ENCODE results near the gene IL34. TPM values are rescaled to one million over a fixed set of nuclear protein-coding genes. Genes with fewer than 3 reads are reported as not detected.

The IL34 gene
- polyA plus RNA-seq, 1 donor (not counting 4 experiments of a cell fraction or from before 2014, with no cell fraction given), result 0.08 TPM

DNA sequence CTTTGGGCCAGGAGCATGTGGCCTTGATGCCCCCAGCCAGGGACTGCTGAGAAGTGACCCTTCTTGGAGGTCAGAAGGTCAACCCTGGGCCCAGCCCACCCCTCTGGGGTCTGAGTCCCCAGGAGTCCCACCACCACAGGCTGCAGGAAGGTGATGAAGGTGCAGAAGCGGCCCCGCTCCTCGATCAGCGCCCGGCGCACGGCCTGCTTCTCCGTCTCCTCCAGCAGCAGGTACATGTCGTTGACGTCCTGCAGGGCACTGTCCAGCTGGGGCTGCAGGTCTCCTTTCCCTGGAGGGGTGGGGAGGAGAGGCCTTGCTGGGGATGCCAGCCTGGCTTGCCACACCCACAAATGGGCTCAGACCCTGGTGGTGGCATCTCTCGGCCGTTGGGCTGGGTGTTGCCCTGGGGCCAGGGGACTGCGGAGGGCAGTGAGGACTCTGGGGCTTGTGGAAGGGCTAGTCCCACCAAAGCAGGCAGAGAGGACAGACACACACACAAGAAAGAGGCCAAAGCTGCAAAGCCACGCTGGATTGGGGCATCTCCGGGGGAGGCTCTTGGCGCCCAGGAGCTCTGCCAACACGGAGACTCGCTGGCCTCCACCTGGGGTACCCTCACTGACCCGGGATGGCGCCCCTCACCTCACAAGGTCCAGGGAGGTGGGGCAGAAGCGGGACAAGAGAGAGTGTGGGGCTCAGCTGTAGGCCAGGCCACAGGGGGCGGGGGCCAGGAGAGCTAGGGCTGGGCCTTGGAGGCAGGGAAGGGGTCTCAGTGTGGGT, 31.9 kb downstream of the IL34 start:
- Histone ChIP-seq H4K20me1 (ENCODE audit: control insufficient read depth, extremely low read depth, insufficient read depth, low read length) (peaks cover 6% of the 10 kb centered on the region), H3K9ac (ENCODE audit: control insufficient read depth, extremely low read depth, insufficient read depth, low read length) (no peak overlapping the region), H3K27me3 (ENCODE audit: control insufficient read depth, extremely low read depth, insufficient read depth, low read length) (no peaks in the 10 kb centered on the region), H3K9me3 (ENCODE audit: control insufficient read depth, low read depth, low read length) (no peaks in the 10 kb centered on the region), H2AFZ (ENCODE audit: control insufficient read depth, low read length) (no peak overlapping the region), H3K4me1 (ENCODE audit: control insufficient read depth, extremely low read depth, insufficient read depth, low read length) (peaks cover 22% of the 10 kb centered on the region), H3K4me2 (ENCODE audit: control insufficient read depth, extremely low read depth, insufficient read depth, low read depth, low read length) (no peak overlapping the region), H3K79me2 (ENCODE audit: control insufficient read depth, insufficient read depth, low read length) (peaks cover 30% of the 10 kb centered on the region), H3K36me3 (ENCODE audit: control insufficient read depth in 2 of 2, extremely low read depth in 1 of 2, insufficient read depth in 2 of 2, low read length in 2 of 2) (peaks cover 31 to 32% of the 10 kb centered on the region in 2 experiments), H3K9me1 (ENCODE audit: control insufficient read depth, extremely low read depth, insufficient read depth, low read length) (no peaks in the 10 kb centered on the region), H3K4me3 (ENCODE audit: control insufficient read depth in 2 of 3, extremely low read depth in 1 of 3, insufficient read depth in 2 of 3, low read depth in 1 of 3, low read length in 3 of 3) (no peak overlapping the region), H3K27ac (ENCODE audit: control insufficient read depth, insufficient read depth, low read length) (no peak overlapping the region)
- TF ChIP-seq EZH2 (IDR thresholded peaks at IDR 0.05; ENCODE audit: low read length), result no peak
- TF ChIP-seq, protein P1, sequence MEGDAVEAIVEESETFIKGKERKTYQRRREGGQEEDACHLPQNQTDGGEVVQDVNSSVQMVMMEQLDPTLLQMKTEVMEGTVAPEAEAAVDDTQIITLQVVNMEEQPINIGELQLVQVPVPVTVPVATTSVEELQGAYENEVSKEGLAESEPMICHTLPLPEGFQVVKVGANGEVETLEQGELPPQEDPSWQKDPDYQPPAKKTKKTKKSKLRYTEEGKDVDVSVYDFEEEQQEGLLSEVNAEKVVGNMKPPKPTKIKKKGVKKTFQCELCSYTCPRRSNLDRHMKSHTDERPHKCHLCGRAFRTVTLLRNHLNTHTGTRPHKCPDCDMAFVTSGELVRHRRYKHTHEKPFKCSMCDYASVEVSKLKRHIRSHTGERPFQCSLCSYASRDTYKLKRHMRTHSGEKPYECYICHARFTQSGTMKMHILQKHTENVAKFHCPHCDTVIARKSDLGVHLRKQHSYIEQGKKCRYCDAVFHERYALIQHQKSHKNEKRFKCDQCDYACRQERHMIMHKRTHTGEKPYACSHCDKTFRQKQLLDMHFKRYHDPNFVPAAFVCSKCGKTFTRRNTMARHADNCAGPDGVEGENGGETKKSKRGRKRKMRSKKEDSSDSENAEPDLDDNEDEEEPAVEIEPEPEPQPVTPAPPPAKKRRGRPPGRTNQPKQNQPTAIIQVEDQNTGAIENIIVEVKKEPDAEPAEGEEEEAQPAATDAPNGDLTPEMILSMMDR (optimal IDR thresholded peaks at IDR 0.05 in 1 of 3, IDR thresholded peaks at IDR 0.05 in 1 of 3, conservative IDR thresholded peaks at IDR 0.05 in 1 of 3; ENCODE audit: extremely low read depth in 1 of 3, insufficient read depth in 2 of 3, low read length in 3 of 3), result no peak
- no peak for FAIRE-seq
- dilution Hi-C loops (cut with MboI; ENCODE audit: extremely low pct_ligation_motif_present, low sequenced_read_pairs), result no loop called here
- no peak for DNase-seq (ENCODE audit: low read depth, low spot score)

GRCh38 chr16:70678898-70679670, 32.7 kb downstream of the IL34 start:
- Histone ChIP-seq H3K79me2 (ENCODE audit: control insufficient read depth, insufficient read depth, low read length) (peaks cover 38% of the 10 kb centered on the region), H2AFZ (ENCODE audit: control insufficient read depth, low read length) (no peak overlapping the region), H3K27me3 (ENCODE audit: control insufficient read depth, extremely low read depth, insufficient read depth, low read length) (no peaks in the 10 kb centered on the region), H3K36me3 (ENCODE audit: control insufficient read depth in 2 of 2, extremely low read depth in 1 of 2, insufficient read depth in 2 of 2, low read length in 2 of 2) (peaks cover 32% of the 10 kb centered on the region in 2 experiments), H3K9me1 (ENCODE audit: control insufficient read depth, extremely low read depth, insufficient read depth, low read length) (no peaks in the 10 kb centered on the region), H3K4me3 (ENCODE audit: control insufficient read depth in 2 of 3, extremely low read depth in 1 of 3, insufficient read depth in 2 of 3, low read depth in 1 of 3, low read length in 3 of 3) (no peak overlapping the region), H3K9me3 (ENCODE audit: control insufficient read depth, low read depth, low read length) (no peaks in the 10 kb centered on the region), H4K20me1 (ENCODE audit: control insufficient read depth, extremely low read depth, insufficient read depth, low read length) (peaks cover 6% of the 10 kb centered on the region), H3K4me1 (ENCODE audit: control insufficient read depth, extremely low read depth, insufficient read depth, low read length) (peaks cover 29% of the 10 kb centered on the region), H3K27ac (ENCODE audit: control insufficient read depth, insufficient read depth, low read length) (no peak overlapping the region), H3K4me2 (ENCODE audit: control insufficient read depth, extremely low read depth, insufficient read depth, low read depth, low read length) (no peak overlapping the region), H3K9ac (ENCODE audit: control insufficient read depth, extremely low read depth, insufficient read depth, low read length) (no peak overlapping the region)
- dilution Hi-C loops (cut with MboI; ENCODE audit: extremely low pct_ligation_motif_present, low sequenced_read_pairs), result no loop called here
- FAIRE-seq (no peak), DNase-seq (ENCODE audit: low read depth, low spot score) (no peak)
- no peak for TF ChIP-seq EZH2 (IDR thresholded peaks at IDR 0.05; ENCODE audit: low read length)
- TF ChIP-seq, protein P1 (optimal IDR thresholded peaks at IDR 0.05 in 1 of 3, IDR thresholded peaks at IDR 0.05 in 1 of 3, conservative IDR thresholded peaks at IDR 0.05 in 1 of 3; ENCODE audit: extremely low read depth in 1 of 3, insufficient read depth in 2 of 3, low read length in 3 of 3), result no peak
